ENCODE data around the gene EHBP1L1.

The EHBP1L1 gene

DNA sequence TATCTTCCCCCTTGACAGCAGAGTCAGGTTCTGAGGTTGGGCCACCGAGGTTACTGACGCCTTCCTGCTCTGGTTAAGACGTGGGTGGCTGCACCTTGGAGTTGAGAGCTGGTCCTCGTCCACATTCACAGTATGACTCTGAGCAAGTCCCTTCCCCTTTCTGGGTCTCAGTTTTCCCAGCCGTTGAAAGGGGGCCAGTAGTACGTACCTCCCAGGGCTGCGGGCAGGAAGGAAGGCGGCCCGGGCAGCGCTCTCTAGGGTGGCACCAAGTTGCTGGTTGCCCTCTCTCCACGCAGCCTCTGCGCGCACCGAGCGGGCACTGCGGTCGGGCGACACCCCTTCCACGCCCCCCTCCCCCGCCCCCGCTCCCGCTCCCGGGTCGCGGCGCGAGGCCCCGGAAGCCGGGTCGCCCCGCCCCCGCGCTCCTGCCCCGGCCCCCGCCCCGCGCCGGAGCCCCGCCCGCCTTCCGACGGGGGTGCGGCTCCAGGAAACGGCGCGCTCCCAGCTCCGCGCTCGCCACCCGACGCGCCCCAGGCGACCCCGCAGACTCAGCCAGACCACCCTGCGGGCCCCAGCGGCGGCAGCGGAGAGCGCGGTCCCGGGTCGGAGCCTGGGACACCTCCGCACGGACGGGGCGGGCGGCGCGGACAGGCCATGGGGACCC, at the start of gene EHBP1L1:
EHBP1L1 (plus strand) TSS at position 486 of the 664 bp plus-strand sequence. CDS start 250 bp downstream, outside the sequence.
- DNase-seq, result peak; percentile 75

DNA sequence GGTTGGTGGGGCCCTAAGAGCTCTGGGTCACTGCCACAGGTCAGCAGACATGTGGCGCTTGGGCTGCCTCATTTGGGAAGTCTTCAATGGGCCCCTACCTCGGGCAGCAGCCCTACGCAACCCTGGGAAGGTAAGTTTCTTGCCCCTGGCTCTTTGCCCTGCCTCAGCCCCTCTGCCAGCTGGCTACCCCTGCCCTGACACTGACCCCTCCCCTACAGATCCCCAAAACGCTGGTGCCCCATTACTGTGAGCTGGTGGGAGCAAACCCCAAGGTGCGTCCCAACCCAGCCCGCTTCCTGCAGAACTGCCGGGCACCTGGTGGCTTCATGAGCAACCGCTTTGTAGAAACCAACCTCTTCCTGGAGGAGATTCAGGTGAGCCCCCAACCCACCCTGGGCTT, 49.1 kb upstream of the EHBP1L1 start:
- no peak for DNase-seq

DNA sequence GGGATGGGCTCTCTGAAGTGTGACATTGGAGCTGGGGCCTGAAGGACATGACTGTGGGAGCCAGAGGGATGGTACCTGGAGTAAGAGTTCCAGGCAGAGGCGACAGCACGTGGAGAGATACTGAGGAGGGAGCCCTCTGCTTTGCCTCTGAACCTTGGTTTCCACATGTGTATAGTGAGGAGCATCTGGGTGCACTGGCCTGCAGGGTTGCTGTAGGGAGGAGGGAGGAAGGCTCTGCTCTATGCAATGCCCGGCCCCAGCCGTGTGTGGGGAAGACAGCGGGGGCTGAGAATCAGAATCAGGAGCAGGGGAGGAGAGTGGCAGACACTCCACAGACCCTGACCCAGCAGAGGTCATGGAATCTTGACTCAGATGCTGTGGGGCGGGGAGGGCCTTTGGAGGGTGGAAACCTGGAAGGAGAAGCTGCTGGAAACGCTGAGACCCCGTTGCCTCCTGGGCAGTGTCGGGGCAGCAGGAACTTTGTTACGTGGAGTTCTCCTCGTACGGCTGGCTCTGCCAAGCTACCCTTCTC, 47.0 kb upstream of the EHBP1L1 start:
- DNase-seq, result no peak

DNA sequence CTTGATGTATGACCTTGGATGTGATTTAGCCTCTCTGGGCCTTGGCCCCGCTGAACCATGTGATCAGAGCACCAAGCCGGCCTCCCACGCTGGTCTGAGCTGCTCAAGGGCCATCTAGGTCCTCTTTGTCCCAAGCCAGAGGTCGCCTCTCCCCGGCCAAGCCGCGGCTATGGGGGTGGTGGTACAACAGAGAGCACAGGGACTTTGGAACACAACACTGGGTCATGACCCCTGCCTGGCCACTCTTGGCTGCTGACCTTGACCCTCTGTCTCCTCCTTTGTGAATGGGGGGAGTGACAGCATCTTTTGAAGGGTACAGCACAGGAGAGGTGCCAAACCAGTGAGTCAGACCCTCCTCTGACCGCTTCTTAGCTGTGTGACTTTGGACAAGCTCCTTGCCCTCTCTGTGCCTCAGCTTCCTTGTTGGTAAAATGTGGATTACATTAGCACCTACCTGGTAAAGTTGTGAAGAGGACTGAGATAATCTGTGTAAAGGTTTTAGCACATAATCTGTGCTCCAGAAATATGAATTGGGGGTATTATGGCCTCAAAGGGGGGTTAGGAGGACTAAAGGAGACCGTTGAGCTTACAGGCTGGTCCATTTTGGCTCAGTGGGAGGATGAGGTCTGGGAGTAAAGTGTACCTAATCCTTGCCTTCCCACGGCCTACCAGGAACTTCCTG, 46.2 kb upstream of the EHBP1L1 start:
- no peak for DNase-seq

DNA sequence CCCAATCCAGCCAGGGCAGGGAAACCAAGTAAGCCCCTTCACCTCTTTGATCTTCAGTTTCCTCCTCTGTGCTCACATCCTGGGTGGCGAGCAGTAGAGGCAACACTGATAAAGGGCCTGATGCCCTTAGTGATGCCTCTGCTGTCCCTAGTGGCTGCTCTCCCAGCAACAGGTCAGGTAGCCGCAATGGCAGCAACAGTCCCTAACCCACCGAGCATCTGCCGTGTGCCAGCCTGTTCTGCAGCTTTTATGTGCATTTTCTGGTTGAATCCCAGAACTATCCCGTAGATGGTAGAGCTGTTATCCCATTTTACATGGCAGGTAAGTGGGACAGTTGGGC, 45.7 kb upstream of the EHBP1L1 start:
- DNase-seq, result no peak

DNA sequence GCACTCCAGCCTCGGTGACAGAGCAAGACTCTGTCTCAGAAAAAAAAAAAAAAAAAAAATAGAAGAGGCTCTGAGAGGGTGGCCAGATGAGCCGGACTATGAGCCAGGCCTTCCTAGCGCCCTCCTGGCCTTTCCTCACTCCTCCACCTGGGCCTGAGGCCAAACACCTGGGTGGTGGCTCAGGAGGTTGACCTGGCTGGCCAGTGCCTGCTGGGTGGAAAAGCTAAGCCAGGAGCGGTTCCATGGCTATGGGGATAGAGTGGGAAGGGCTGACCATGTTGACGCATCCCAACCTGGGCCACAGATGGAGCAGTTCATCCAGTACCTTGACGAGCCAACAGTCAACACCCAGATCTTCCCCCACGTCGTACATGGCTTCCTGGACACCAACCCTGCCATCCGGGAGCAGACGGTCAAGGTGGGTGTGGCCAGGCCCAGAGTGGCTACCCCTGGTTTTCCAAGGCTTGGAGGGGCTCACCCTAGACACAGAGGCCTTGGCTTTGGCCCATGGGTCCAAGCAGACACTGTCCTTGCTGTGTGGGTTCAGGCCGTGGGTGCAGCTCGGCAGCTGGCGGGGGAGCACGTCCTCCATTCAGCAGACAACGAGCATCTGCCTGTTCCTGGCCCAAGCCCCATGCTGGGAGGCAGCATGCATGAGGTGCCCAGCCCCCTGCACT, 43.3 kb upstream of the EHBP1L1 start:
- DNase-seq, result no peak

DNA sequence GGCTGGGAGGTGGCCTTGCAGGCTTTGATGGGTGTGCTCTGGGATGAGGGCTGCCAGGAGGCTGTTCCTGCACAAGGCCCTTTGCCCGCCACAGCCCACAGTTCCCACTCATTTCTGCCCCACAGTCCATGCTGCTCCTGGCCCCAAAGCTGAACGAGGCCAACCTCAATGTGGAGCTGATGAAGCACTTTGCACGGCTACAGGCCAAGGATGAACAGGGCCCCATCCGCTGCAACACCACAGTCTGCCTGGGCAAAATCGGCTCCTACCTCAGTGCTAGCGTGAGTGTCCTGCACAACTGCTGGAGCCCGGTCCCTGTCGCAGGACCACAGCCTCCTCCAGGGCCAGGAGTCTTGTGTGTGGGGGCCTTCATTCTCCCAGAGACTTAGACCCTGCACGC, 40.8 kb upstream of the EHBP1L1 start:
- no peak for DNase-seq

DNA sequence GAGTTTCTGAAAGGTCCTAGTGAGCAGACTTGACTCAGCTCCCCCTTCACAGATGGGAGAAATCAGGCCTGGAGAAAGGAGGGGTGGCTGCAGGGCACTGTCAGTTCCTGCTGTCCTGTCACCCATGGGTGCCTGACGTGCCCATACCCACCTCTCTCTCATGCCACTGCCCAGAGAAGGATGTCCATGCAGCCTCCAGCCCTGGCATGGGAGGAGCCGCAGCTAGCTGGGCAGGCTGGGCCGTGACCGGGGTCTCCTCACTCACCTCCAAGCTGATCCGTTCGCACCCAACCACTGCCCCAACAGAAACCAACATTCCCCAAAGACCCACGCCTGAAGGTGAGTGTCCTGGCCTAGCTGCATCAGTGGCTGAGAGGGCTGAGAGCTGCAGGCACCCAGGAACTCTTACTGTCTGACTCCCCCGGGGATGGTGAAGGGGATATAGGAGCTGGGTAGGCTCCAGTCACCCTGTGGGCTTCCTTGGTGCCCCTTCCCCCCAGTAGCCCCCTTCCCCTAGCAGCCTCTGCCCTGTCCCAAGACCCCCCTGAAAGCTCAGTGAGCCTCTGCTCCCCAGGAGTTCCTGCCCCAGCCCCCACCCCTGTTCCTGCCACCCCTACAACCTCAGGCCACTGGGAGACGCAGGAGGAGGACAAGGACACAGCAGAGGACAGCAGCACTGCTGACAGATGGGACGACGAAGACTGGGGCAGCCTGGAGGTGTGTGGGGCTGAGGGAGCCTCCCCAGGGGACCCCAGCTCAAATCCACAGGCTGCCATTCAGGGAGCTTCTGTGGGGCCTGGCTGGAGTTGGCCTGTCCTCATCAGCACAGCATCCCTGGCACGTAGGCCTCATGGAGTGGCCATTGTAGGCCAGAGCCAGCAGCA, 39.2 kb upstream of the EHBP1L1 start:
- no peak for DNase-seq

DNA sequence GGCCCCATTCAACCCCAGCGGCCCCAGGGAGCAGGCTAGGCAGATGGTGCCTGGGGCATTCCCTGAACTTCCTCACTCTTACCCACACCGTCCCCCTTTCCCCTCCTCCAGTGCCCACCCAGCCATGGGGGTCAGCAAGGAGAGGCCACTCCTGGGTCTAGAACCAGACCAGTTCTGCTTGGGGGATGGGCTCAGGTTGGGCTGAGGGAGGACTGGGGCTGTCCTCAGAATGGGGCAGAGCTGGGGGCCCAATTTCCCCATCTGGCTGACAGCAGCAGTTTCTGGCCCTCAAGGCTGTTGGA, 38.6 kb upstream of the EHBP1L1 start:
- no peak for DNase-seq

DNA sequence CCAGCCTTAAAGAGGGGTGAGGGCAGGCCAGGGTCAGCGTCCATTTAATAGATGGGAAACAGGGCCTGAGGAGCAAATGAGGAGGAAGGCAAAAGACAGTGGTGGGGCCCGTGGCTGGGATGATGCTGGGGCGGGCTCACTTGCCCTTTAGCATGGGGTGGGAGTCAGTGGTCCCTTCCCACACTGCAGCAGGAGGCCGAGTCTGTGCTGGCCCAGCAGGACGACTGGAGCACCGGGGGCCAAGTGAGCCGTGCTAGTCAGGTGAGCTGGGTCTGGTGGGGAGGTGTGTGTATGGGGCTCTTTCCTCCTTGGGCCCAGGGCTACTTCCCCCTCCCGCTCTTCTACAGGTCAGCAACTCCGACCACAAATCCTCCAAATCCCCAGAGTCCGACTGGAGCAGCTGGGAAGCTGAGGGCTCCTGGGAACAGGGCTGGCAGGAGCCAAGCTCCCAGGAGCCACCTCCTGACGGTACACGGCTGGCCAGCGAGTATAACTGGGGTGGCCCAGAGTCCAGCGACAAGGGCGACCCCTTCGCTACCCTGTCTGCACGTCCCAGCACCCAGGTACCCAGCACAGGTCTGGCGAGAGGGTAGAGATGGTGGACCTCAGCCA, 38.1 kb upstream of the EHBP1L1 start:
- no peak for DNase-seq

DNA sequence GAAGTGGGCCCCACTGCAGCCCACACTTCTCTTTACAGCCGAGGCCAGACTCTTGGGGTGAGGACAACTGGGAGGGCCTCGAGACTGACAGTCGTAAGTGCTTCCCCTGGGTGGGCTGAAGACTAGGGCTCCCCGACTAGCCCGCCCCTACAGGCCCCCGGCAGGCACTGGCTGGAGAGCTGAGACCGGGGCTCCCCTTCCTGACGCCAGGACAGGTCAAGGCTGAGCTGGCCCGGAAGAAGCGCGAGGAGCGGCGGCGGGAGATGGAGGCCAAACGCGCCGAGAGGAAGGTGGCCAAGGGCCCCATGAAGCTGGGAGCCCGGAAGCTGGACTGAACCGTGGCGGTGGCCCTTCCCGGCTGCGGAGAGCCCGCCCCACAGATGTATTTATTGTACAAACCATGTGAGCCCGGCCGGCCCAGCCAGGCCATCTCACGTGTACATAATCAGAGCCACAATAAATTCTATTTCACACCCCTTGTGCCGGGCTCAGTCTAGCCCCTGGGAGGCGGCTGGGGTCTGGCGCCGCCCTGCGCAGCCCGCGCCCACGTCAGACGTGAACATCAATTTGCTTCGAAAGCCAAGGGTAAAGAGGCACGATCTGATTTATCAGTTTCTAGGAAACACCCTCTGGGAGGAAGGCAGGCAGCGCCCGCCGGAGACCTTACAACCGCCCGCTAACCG, 37.5 kb upstream of the EHBP1L1 start:
- no peak for DNase-seq

DNA sequence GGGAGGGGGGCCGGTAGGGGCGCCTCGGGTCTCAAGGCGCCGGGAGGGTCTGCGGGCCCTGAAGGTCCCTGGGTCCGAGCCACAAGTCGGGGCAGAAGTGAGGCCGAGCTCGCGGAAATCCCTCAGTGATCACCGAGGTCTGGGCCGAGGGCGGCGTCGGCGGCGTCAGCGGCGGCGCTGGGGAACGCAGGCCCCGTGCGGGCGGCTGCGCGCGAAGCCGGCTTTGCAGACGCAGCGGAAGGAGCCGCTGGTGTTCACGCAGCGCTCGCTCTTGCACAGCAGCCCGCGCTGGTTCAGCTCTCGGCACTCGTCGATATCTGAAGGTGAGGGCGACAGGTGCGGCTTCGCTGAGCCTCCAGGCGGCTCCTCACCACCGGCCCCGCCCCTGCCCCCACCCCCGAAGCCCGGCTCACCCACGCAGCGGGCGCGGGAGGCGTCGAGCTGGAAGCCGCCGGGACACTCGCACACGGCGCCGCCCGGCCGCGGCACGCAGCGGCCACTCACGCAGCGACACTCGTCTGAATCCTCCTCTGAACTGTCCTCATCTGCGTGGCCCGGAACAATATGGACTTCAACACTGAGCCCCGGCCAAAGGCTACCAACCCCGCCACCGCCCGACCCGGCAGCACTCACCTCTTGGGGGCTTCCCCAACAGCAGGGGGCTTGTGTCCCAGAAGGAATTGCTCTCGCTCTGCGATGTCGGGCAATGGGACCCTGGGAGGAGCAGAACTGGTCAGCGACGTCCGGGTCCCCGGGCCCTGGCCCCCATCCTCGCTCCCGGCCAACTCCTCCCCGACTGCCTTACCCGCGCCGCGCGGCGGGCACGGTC, 36.7 kb upstream of the EHBP1L1 start:
- no peak for DNase-seq

DNA sequence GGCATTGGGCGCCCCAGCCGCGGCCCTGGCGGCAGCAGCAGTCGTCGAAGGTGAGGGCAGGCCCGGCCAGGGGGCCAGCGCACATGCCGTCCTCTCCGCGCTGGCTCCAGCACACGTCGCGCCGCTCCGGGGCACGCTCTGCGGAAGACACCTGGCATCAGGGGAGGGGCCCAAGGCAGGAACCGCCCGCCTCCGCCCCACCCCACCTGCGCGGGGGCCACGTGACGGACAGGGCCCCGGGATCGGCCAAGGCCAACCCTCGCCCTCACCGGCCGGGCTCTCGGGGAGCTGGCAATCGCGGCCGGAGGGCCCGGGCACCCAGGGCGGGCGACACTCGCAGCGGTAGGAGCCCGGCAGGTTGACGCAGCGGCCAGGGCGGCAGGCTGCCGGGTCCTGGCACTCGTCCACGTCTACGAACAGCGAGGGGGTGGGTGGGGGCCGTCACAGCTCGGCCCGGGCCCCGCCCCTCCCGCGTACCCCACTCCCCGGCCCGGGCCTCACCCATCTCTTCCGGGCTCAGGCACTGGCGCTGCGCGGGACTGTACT, 36.0 kb upstream of the EHBP1L1 start:
- peak; percentile 45 for DNase-seq

DNA sequence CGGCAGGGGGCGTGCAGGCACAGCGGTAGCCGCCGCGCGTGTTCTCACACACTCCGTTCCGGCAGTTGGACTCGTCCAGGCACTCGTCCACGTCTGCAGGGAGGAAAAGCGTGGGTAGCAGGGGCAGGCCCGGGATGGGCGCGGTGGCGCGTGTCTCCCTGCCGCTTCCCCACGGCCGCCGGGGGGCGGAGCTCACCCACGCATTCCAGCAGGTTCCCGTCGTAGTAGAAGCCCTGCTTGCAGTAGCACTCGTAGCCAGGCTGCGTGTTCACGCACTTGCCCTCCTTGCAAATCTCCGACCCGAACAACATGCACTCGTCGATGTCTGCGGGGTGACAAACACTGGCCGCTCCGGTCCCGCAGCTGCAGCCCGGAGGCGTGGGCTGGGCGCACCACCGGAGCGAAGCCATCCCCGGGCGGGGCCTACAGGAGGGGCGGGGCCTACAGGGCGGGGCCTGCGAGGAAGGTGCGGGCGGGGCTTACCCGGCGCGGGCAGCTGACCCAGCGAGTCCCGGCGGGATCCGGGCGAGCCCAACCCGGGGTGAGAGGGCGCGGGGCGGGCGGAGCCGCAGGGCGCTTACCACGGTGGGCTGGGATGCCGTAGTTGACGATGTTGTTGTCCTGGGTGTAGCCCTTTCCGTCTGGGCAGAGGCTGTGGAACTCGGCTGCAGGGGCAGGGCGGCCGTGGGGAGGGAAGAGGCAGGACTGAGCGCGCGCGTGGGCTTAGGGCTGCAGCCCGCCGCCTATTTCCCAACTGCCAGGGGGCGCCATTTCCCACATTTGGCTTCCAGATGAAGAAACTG, 35.4 kb upstream of the EHBP1L1 start:
- peak; percentile 84 for DNase-seq

DNA sequence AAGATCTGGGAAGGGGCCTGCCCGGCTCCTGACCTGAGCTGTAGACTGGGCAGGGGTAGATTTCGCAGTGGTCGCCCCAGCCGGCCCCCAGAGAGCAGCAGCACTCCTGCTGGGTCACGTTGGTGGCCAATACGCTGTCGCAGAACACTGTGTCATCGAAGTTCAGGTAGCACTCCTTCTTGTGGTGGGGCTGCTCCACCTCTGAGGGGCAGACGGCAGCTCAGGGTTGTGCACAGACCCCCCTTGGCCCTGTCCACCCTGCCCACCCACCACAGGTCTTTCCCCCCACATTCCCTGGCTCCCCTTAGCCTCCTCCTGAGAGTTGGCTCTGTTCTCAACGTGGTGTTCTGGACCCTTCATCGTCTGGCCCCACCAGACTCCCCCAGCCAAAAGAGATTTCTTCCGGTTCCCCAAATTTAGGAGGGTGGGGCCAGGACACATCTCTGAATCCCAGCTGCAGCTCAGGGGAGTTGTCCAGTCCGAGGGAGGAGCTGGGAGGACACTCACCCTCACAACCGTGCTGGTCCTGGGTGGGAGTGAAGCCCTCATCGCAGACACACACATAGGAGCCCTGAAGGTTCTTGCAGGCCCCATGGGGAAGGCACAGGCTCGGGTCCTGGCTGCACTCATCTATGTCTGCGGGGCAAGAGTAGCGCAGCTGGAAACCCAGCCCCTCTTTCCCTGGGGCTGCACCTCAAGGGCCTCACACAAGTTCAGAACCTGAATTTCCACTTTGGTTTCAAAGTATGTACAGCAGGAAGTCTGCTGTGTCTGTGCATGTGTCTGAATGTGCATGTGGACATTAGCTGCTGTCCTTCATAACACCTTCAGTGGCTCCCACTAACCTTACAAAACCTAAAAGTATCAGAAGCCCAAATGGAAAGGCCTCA, 34.5 kb upstream of the EHBP1L1 start:
- DNase-seq, result no peak

DNA sequence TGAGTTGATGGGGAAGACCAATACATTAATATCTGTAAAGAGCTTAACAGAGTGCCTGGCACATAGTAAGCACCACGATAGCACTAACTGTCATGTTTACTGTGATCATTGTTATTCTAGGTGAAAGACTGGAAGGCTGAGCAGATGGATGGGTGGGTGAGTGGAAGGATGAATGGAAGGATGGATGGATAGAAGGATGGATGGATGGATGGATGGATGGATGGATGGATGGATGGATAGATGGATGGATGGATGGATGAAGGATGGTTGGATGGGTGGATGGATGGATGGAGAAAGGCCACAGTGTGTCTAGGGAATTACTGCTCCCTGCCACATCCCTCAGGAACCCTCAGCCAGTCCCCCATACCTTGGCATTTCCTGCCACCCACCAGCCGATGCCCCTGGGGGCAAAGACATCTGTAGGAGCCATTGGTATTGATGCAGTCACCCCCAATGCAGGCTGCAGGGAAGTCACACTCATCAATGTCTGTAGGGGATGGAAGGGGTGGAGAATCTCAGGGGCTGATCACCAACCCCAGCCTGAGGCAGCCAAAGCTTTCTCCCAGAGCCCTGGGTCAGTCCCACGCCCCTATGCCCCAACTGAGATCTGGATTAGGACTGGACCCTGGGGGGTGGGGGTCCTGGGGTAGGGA, 33.0 kb upstream of the EHBP1L1 start:
- no peak for DNase-seq

DNA sequence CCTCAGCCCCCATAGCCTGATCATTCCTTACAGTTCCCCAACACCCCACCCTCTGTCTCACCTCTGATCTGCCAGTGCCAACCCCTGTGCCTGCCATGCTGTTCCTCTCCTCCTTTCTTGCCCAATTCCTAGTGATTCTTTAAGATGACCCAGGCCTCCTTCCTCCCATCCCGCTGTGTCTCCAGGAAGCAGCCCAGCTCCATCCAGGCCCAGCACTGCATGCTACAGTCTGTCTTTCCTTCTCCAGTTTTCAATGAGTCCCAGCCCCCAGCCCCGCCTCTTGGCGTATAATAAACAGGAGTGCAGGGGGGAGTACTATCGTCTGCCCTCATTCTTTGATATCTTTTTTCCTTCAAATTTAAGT, 30.0 kb upstream of the EHBP1L1 start:
- DNase-seq, result no peak

DNA sequence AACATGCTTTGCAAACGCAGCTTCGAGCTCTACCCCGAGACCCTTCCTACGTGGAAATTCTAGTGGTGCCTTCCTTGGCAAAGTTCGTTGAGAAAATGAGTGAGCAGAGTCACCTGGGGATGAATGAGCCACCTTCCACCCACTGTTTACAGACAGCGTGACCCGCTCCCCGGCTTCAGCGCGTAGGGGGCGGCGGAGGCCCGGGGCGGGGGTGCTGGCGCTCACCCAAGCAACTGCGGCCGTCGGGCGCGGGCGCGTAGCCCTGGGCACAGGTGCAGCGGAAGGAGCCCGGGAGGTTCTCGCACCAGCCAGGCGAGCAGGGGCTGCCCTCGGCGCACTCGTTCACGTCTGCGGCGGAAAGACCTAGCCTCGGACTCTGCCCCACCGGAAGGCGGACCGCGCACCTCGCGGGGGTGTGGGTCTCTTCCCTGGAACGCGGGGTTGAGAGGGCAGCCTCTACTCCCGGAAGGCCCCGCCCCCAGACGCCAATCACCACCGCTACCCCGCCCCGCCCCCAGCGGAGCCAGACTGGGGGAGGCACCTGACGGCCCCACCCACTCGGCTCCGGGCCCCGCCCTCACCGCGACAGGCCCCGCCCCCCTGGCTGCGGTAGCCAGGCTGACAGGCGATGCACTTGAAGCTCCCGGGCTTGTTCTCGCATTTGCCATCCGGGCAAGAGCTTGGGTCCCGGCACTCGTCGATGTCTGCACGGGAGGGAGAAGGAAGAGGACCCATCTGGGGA, 29.5 kb upstream of the EHBP1L1 start:
- DNase-seq, result peak; percentile 95

Measured in stimulated activated naive CD4-positive, alpha-beta T cell treated with Interleukin-2 at 50 U/mL for 16 hours (primary cell).